HK-2 (cell line): ENCODE results near the gene ZFAND2B.
"Not testable (repeated sequence)": the region's sequence is repeated elsewhere in the genome, so short reads cannot be mapped to it uniquely, and the experiment has no call there.

ENCODE experiments used
- DNase-seq: peaks from one replicate; pipeline ENCODE4 v3.0.0-alpha.2; 2018; ENCODE audit not compliant: unreplicated experiment

Gene ZFAND2B

DNA sequence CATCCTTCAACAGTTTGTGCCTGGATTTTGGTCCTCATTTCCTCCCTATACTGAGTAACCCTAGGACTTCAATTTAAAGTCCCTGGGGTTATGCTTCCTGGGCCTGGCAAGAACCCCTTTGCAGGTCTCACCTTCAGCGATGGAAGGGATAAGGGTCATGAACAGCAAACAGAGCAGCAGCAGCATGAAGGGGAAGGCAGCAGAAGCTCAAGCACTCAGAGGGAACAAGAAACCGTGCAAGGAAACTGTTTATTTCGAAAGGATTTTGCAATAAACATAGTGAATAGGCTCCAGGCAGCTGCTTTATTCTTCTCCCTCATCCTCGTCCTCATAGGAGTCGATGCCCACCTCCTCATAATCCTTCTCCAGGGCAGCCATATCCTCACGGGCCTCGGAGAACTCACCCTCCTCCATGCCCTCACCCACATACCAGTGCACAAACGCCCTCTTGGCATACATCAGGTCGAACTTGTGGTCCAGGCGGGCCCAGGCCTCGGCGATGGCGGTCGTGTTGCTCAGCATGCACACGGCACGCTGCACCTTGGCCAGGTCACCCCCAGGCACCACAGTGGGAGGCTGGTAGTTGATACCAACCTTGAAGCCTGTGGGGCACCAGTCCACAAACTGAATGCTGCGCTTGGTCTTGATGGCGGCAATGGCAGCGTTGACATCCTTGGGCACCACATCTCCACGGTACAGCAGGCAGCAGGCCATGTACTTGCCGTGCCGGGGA is 43.6 kb downstream of the ZFAND2B start:
- DNase-seq: no peak

- no peak for DNase-seq
Observed at GRCh38 chr2:219251656-219252055, 45.1 kb downstream of the ZFAND2B start.

GRCh38 chr2:219252084-219252483 is 45.5 kb downstream of the ZFAND2B start:
- no peak for DNase-seq

- DNase-seq: no peak
Observed at GRCh38 chr2:219252570-219252899, 46.0 kb downstream of the ZFAND2B start.

GRCh38 chr2:219252900-219253752 is 46.5 kb downstream of the ZFAND2B start, which contains the start of gene TUBA4B:
TUBA4B (plus strand) TSS chr2:219253243; CDS start chr2:219253408, 165 bp downstream.
- peak; percentile 82 for DNase-seq

- peak; percentile 81 for DNase-seq
Observed at GRCh38 chr2:219253753-219254589, 47.4 kb downstream of the ZFAND2B start, which contains the start of gene TUBA4A. TUBA4A (minus strand) TSS chr2:219253918; CDS start chr2:219253858, 60 bp downstream.

- no peak for DNase-seq
Observed at GRCh38 chr2:219254590-219255201, 48.1 kb downstream of the ZFAND2B start.

DNA sequence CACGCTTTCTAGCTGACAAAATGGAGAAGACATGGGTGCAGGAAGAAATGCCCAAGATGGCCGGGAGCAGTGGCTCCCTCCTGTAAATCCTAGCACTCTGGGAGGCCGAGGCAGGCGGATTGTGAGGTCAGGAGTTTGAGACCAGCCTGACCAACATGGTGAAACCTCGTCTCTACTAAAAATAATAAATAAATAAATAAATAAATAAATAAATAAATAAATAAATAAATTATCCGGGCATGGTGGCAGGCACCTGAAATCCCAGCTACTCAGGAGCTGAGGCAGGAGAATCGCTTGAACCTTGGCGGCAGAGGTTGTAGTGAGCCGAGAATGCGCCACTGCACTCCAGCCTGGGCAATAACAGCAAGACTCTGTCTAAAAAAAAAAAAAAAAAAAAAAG is 52.4 kb downstream of the ZFAND2B start:
- DNase-seq: not testable (repeated sequence)
